ENCODE results near the gene ALDH3A1. TPM values are rescaled to one million over a fixed set of nuclear protein-coding genes. Genes with fewer than 3 reads are reported as not detected.
A peak's percentile ranks its signal among the peaks of the same experiment; 100 is the strongest.

ALDH3A1 gene
- total and polyA plus RNA-seq, 8 donors: 0.20 to 0.51 (median 0.34) TPM; not detected in 3

- no peaks in the 10 kb centered on the region for H3K27me3 ChIP-seq
- DNase-seq: peak in 1 of 6 donors; percentile 45
- FAIRE-seq: no peak
- 76 to 79% methylated on average over 12 of the region's 12 CpGs for WGBS, 2 donors
- no peaks in the 10 kb centered on the region for H3K4me1 ChIP-seq
- H3K36me3 ChIP-seq: no peaks in the 10 kb centered on the region
- no peak overlapping the region for H3K4me3 ChIP-seq
- no peak for TF ChIP-seq CTCF (IDR thresholded peaks at IDR 0.05)
- no peak overlapping the region for H3K27ac ChIP-seq
- intact Hi-C loops (cut with DNase I): no loop called here
- no peak for ATAC-seq
- no peaks in the 10 kb centered on the region for H3K9me3 ChIP-seq
These were observed 41.0 kb downstream of the ALDH3A1 start for GRCh38 chr17:19706791-19707727.

- FAIRE-seq (no peak), DNase-seq (peak in 1 of 6 donors; percentile 52), ATAC-seq (no peak)
- Histone ChIP-seq H3K9me3 (no peaks in the 10 kb centered on the region), H3K4me3 (no peak overlapping the region), H3K36me3 (no peaks in the 10 kb centered on the region), H3K4me1 (no peaks in the 10 kb centered on the region), H3K27ac (no peak overlapping the region), H3K27me3 (no peaks in the 10 kb centered on the region)
- 80 to 92% methylated on average over 22 of the region's 22 CpGs for WGBS, 2 donors
- no peak for TF ChIP-seq CTCF (IDR thresholded peaks at IDR 0.05)
- intact Hi-C loops (cut with DNase I): no loop called here
These were observed 42.0 kb downstream of the ALDH3A1 start for GRCh38 chr17:19705771-19706770.

- no peaks in the 10 kb centered on the region for H3K9me3 ChIP-seq
- FAIRE-seq: no peak
- WGBS, 2 donors: 80 to 83% methylated on average over 13 of the region's 13 CpGs
- no peak for ATAC-seq
- intact Hi-C loops (cut with DNase I): no loop called here
- no peaks in the 10 kb centered on the region for H3K4me1 ChIP-seq
- no peaks in the 10 kb centered on the region for H3K27me3 ChIP-seq
- H3K4me3 ChIP-seq: no peak overlapping the region
- no peaks in the 10 kb centered on the region for H3K36me3 ChIP-seq
- no peak for TF ChIP-seq CTCF (IDR thresholded peaks at IDR 0.05)
- no peak for DNase-seq
- no peak overlapping the region for H3K27ac ChIP-seq
These were observed 42.9 kb downstream of the ALDH3A1 start for GRCh38 chr17:19705201-19705600.

GRCh38 chr17:19703828-19704613 is 44.1 kb downstream of the ALDH3A1 start:
- no peak overlapping the region for H3K27ac ChIP-seq
- intact Hi-C loops (cut with DNase I): no loop called here
- FAIRE-seq (no peak), ATAC-seq (peak; percentile 40 to 93 (median 70)), DNase-seq (peak in 2 of 6 donors; percentile 41 to 58)
- WGBS, 2 donors: 65 to 68% methylated on average over 17 of the region's 17 CpGs
- TF ChIP-seq CTCF (IDR thresholded peaks at IDR 0.05): no peak
- no peaks in the 10 kb centered on the region for H3K36me3 ChIP-seq
- no peaks in the 10 kb centered on the region for H3K4me1 ChIP-seq
- no peaks in the 10 kb centered on the region for H3K9me3 ChIP-seq
- no peaks in the 10 kb centered on the region for H3K27me3 ChIP-seq
- H3K4me3 ChIP-seq: no peak overlapping the region

Measured in pancreas (tissue), 10 donors.